ENCODE data around the gene CAB39. TPM values are rescaled to one million over a fixed set of nuclear protein-coding genes. Genes with fewer than 3 reads are reported as not detected.

Gene CAB39
- total and polyA plus RNA-seq, 10 donors = 24.4 to 120 (median 80.2) TPM

- no peak for TF ChIP-seq POLR2A (IDR thresholded peaks at IDR 0.05)
- TF ChIP-seq POLR2AphosphoS5 (IDR thresholded peaks at IDR 0.05) = no peak
- TF ChIP-seq CTCF (IDR thresholded peaks at IDR 0.05 in 8 of 11, conservative IDR thresholded peaks at IDR 0.05 in 3 of 11) = no peak
- H3K4me1 ChIP-seq = peaks cover 6 to 25% (median 19%) of the 10 kb centered on the region in 6 donors
- peaks cover 0 to 66% (median 37%) of the 10 kb centered on the region in 7 donors for H3K27me3 ChIP-seq (replicated peaks in 1 of 7)
- H3K9me3 ChIP-seq = peaks cover 0 to 3% (median 0%) of the 10 kb centered on the region in 8 donors
- WGBS, 5 donors = 11 to 27% (median 15%) methylated on average over 6 to 61 of the region's 61 CpGs
- peak overlapping the region in 7 of 8 donors; percentile 16 to 69 (median 29) for H3K4me3 ChIP-seq
- DNase-seq = peak; percentile 79
- H3K27ac ChIP-seq = no peak overlapping the region
- intact Hi-C loops (cut with DNase I; ENCODE audit: low total_unique reads) = no loop called here
- no peaks in the 10 kb centered on the region for H3K36me3 ChIP-seq
Measured at GRCh38 chr2:230828272-230828961, 115.8 kb downstream of the CAB39 start.

- no peak for TF ChIP-seq POLR2A (IDR thresholded peaks at IDR 0.05)
- TF ChIP-seq POLR2AphosphoS5 (IDR thresholded peaks at IDR 0.05) = no peak
- no peak for TF ChIP-seq CTCF (IDR thresholded peaks at IDR 0.05 in 8 of 11, conservative IDR thresholded peaks at IDR 0.05 in 3 of 11)
- Histone ChIP-seq H3K27me3 (replicated peaks in 1 of 7) (peaks cover 0 to 66% (median 37%) of the 10 kb centered on the region in 7 donors), H3K27ac (no peak overlapping the region), H3K4me1 (peaks cover 6 to 22% (median 16%) of the 10 kb centered on the region in 6 donors), H3K9me3 (peaks cover 0 to 3% (median 0%) of the 10 kb centered on the region in 8 donors), H3K36me3 (no peaks in the 10 kb centered on the region), H3K4me3 (no peak overlapping the region)
- DNase-seq = no peak
- WGBS, 5 donors = 94 to 97% (median 95%) methylated on average over 8 to 14 of the region's 14 CpGs
- intact Hi-C loops (cut with DNase I; ENCODE audit: low total_unique reads) = no loop called here
Measured at GRCh38 chr2:230829293-230829692, 116.7 kb downstream of the CAB39 start.

GRCh38 chr2:230829959-230830358 is 117.3 kb downstream of the CAB39 start:
- TF ChIP-seq POLR2A (IDR thresholded peaks at IDR 0.05) (no peak), CTCF (IDR thresholded peaks at IDR 0.05 in 8 of 11, conservative IDR thresholded peaks at IDR 0.05 in 3 of 11) (no peak), POLR2AphosphoS5 (IDR thresholded peaks at IDR 0.05) (no peak)

GRCh38 chr2:230830428-230830827 is 117.8 kb downstream of the CAB39 start:
- no peak for DNase-seq
- Histone ChIP-seq H3K36me3 (no peaks in the 10 kb centered on the region), H3K4me3 (no peak overlapping the region), H3K4me1 (peaks cover 0 to 14% (median 10%) of the 10 kb centered on the region in 6 donors), H3K27ac (no peak overlapping the region), H3K27me3 (replicated peaks in 1 of 7) (peaks cover 0 to 56% (median 33%) of the 10 kb centered on the region in 7 donors), H3K9me3 (peaks cover 0 to 3% (median 0%) of the 10 kb centered on the region in 8 donors)
- TF ChIP-seq POLR2A (IDR thresholded peaks at IDR 0.05) (no peak), POLR2AphosphoS5 (IDR thresholded peaks at IDR 0.05) (no peak), CTCF (IDR thresholded peaks at IDR 0.05 in 8 of 11, conservative IDR thresholded peaks at IDR 0.05 in 3 of 11) (no peak)
- intact Hi-C loops (cut with DNase I; ENCODE audit: low total_unique reads) = no loop called here
- WGBS, 5 donors = 78 to 90% (median 85%) methylated on average over 7 of the region's 7 CpGs

More at GRCh38 chr2:230829959-230830358, 117.3 kb downstream of the CAB39 start:
- Histone ChIP-seq H3K27me3 (replicated peaks in 1 of 7) (peaks cover 0 to 61% (median 37%) of the 10 kb centered on the region in 7 donors), H3K9me3 (peaks cover 0 to 3% (median 0%) of the 10 kb centered on the region in 8 donors), H3K4me3 (no peak overlapping the region), H3K4me1 (peaks cover 0 to 15% (median 10%) of the 10 kb centered on the region in 6 donors), H3K27ac (no peak overlapping the region), H3K36me3 (no peaks in the 10 kb centered on the region)
- intact Hi-C loops (cut with DNase I; ENCODE audit: low total_unique reads) = no loop called here
- WGBS, 5 donors = 86 to 92% (median 88%) methylated on average over 4 to 7 of the region's 7 CpGs
- no peak for DNase-seq

Data from spleen (tissue), 11 donors.